RKO (cell line): ENCODE results near the gene MARK4.

Experiments
- DNase-seq: peaks from one replicate; pipeline ENCODE4 v3.0.0-alpha.2; 2016; ENCODE audit warnings: low spot score

Gene MARK4

DNA sequence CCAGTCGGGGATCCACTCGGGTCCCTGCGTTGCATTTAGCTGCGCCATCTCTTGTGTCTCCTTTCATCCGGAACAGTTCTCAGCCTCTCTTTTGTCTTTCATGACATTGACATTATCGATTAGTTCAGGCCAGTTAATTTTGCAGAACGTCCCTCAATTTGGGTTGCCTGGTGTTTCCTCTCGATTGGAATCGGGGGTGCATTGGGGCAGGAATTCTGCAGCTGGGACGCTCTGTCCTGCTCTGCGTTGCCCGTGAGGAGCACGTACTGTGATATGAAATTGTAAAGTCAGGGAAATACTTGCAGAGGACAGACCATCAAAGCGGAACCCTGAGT lies 22.4 kb downstream of the MARK4 start:
- DNase-seq, result no peak

DNA sequence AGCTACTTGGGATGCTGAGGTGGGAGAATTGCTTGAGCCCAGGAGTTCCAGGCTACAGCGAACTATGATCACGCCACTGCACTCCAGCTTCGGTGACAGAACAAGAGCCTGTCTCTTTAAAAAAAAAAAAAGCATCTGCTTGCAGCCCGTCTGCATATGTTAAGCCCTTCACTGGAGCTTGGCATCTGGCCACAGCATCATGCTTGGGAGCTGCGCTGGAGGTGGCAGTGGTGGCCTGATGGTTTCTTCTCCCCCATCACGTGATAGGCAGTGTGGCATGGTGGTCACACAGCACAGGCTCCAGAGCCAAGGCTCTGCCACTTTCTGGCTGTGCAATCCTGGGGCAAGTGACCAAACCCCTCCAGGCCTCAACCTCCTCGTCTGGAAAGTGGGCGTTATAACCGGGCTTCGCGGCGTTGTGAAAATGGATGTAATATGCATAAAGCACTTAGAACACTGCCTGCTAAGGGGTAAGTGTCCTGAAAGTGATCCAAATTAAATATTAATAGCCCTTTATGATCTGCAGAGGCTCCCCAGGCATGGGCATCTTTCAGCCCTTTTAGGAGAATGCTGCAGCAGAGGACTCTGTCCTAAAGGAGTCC lies 24.4 kb downstream of the MARK4 start:
- DNase-seq, result no peak

DNA sequence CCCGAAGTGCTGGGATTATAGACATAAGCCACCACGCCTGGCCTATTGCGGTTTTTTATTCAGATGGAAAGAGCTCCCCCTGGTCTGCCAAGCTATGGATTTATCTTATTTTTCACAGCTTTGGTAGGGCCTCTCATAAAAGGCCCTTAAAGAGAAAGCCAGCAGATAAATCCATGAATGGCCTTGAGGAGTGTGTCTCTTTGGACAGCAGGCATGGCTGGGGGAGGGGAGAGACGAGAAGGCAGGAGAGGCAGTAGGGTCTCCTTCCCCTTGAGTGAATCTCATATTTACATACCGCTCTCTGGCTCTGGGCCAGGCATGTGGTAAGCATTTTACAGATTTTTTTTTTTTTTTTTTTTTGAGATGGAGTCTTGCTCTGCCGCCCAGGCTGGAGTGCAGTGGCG lies 25.2 kb downstream of the MARK4 start:
- DNase-seq, result no peak

DNA sequence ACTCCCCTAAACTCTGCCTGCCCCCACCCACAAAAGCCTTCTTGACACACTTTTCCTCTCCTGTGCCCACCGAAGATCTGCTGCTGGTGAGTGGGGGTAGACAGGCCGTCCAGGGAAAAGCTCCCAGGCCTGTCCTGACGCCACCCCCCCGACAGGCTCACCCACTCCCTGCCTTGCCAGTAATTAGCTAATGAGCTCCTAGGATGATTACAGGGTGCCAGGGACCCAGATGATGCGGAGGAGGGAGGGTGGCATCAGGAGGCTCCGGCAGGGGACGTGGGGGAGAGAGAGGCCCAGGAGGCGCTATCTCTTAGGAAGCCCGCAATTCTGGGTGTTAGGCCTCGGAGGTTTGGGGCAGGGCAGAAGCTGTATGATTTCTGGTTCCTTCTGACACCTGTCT lies 27.0 kb downstream of the MARK4 start:
- no peak for DNase-seq

DNA sequence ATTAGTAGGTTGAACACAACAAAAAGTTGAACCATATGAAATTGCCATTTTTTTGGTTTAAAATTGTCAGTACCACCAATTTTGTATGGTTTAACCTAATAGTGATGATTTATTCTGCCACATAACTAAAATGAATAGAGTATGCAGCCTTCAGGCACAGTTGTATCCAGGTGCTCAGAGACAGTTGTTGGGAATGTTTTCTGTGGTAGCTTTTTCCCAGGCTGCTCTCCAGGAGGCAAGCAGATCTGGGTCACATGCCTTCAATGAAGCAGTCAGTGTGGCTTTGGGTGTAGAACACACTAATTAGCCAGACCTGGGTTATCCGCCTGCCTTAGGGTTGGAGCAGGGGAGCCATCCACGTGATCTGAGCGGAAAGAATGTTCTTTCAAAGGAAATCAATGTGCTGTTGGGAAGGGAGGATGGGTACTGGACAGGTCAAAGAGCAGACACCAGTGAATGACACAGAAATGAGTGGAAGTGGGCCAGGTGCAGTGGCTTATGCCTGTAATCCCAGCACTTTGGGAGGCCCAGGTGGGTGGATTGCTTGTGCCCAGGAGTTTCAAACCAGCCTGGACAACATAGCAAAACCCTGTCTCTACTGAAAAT lies 28.6 kb downstream of the MARK4 start:
- no peak for DNase-seq

DNA sequence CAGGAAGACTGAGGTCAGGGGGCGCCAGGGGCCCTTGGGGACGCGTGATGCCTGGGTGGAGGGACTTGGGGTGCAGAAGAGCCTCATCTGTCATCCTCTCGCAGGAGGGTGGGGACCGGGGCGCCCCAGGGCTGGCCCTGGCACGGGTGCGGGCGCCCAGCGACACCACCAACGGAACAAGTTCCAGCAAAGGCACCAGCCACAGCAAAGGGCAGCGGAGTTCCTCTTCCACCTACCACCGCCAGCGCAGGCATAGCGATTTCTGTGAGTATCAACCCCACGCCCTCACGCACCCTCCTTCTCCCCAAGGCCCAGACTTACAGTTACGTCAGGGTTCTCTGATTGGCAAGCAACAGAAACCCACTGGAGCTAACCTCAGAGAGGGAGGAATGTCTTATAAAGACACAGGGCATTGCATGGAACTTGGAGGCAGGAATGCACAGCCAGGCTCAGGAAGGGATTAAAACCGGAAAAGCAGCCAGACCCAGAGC lies 29.4 kb downstream of the MARK4 start:
- no peak for DNase-seq

DNA sequence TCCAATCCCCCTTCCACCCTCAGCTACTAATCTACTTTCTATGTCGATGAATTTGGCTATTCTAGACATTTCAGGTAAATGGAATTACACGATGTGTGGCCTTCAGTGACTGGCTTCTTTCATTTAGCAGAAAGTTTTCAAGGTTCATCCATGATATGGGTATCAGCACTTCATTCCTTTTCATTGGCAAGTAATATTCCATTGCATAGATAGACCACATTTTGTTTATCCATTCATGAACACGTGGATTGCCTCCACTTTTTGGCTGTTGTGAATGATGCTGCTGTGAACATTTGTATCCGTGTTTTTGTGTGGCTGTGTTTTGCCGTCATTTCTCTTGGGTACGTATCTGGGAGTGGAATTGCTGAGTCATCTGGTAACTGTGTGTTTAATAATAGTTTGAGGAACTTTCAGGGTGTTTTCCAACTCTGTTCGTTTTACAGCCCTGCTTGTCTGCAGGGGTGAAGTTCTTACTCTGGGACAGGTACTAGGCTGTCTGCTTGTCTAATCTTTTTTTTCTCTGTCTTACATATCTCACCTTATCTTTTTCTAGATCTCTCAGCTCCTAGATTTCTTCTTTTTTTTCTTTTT lies 32.5 kb downstream of the MARK4 start:
- no peak for DNase-seq

DNA sequence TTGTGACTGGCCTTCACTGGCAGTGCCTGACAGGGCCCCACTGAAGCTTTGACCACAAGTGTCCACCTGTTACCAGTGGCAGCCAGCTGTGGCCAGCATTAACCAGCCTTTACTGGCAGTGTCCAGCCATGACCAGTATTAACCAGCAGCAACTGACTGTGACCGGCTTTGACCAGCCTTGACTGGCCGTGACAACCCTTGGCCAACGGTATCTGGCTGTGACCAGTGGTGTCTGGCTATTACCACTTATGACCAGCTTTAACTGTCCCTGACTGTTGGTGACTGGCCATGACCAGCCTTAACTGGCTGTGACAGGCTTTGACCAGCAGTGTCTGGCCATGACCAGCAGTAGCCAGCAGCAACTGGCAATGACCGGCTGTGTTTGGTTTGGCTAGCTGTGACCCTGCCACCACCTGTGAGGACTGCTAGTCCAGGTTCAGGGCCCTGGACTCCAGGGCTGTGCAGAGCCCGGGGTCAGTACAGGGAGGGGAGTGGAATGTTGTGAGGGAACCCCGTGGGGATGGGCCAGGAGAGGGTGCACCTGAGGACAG lies 39.4 kb downstream of the MARK4 start:
- DNase-seq, result no peak

DNA sequence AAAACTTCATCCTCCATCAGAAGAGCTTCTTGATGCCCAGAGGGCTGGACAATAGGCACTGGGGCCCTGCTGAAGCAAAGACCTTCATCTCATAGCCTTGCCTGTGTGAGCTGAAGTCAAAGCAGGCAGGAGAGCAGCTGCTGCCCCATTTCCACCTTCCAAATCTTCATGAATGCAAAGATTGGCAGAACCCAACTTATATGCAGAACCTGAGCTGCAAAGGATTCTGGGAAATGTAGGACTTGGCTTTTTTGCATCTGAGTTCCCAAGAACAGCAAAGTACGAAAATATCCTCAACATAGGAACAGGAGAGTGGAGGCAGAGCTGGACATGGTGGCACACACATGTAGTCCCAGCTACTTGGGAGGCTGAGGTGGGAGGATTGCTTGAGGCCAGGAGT lies 40.8 kb downstream of the MARK4 start:
- DNase-seq, result no peak

DNA sequence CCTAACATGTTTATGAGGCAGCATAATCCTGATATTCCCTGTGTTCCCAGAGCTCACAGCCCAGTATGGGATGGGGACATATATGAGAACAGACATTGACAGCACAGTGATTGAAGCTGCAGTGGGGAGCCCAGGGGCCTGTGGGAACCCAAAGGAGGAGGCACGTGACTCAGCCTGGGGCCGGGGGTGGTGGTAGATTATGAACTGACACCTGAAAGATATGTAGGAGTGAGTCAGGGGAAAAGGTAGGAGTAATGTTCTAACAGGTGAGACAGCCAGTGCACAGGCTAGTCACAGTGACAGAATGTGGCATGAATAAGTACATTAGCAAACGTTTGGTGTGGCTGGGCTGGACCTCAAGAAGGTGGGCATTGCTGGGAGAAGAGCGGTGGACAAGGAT lies 42.6 kb downstream of the MARK4 start:
- no peak for DNase-seq

DNA sequence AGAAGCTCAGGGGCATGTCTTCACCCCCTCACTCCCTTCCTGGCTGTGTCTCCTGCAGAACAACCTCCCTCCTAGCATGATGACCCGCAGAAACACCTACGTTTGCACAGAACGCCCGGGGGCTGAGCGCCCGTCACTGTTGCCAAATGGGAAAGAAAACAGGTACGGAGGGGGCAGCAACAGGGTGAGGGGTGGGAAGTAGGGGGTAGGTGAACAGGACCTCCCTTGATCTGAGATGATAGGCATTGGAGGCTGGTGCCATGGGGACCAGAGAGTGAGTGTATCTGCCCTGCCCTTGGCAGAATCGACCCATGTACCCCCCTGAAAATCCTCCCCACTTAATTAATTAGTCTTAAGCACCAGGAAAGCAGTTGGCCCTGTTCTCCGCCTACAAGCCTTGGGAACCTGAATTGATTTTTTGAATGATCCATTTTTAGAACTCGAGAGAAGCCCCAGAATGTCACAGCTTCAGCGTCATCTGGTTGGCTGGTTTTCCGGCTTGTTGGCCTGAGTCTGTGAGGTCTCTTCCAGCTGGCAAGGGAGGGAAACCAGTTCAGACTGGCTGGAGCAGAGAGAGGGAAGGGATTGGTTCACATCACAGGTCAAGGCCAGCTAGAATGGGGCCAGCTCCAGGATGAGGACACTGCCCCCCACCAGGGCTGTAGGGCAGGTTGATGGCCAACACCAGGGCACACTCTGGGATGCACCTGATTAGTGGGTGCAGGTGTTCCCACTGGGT lies 43.4 kb downstream of the MARK4 start:
- DNase-seq, result no peak

DNA sequence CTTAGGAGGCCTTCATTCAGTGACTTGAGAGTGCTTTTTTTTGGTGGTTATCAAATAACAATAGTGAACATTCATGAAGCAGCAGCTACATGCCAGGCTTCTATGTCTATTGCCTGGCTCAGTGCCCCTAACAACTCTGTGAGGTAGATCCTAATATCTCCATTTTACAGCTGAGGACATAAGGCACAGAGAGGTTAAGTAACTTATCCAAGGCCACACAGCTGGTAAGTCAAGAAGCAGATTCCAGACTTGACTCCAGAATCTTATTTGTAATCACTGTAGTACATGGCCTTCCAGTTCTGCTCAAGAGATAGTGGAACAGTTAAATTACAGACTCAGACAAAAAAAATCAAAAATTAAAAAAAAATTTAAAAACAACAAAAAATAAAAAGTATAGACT lies 44.8 kb downstream of the MARK4 start:
- DNase-seq, result no peak

DNA sequence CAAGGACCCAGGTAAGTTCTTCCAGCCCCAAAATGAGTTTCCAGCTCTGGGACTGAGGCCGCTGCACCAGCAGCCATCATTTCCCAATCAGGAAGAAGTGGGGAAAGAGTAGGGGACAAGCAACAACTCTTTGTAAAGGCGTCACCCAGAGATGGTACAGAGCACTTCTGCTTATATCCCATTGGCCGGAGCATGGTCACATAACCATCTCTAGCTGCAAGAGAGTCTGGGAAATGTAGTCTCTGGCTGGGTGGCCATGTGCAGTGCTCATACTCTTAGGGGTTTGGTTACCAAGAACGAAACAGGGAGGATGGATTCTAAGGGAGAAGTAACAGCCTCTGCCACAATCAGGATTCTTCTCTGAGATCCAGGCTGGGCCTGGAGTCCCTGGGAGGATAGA lies 45.3 kb downstream of the MARK4 start:
- DNase-seq, result no peak

DNA sequence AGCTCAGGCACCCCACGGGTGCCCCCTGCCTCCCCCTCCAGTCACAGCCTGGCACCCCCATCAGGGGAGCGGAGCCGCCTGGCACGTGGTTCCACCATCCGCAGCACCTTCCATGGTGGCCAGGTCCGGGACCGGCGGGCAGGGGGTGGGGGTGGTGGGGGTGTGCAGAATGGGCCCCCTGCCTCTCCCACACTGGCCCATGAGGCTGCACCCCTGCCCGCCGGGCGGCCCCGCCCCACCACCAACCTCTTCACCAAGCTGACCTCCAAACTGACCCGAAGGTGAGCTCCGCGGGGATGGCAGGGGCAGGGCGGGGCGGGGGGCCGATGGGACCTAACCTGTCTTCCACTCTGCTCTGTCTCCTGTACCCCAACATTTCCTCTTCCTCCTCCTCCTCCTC lies 46.6 kb downstream of the MARK4 start:
- DNase-seq, result no peak

DNA sequence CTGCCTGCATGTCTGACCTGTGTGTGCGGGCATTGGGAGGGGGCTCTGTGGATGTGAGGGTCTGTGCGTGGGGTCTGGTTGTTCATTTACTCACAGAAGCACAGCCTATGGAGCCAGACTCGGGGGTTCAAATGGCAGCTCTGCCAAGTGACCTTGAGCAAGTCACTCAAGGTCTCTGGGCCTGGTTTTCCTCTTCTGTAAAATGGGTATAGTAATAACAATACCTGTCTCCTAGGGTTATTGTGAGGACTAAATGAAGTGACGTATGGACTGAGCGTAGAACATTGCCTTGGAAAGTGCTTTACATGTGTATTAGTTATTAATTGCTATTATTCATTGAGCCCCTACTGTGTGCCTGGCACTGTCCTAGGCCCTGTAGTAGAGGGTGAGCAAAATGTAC lies 47.2 kb downstream of the MARK4 start:
- DNase-seq, result no peak

DNA sequence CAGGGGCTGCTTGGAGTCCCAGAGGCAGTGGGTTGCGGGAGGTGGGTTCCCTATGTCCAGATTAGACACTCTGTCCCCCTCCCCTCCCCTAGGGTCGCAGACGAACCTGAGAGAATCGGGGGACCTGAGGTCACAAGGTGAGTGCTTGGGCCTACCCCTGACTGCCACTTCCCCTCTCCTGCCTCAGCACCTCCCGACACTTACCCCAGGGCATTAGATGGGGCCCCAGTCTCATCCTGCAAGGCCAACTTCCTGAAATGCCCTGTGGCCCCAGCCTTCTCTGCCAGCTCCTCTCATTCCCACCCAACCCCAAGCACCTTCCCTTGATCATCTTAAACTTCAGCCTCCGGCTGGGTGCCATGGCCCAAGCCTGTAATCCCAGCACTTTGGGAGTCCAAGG lies 48.6 kb downstream of the MARK4 start:
- DNase-seq, result no peak

DNA sequence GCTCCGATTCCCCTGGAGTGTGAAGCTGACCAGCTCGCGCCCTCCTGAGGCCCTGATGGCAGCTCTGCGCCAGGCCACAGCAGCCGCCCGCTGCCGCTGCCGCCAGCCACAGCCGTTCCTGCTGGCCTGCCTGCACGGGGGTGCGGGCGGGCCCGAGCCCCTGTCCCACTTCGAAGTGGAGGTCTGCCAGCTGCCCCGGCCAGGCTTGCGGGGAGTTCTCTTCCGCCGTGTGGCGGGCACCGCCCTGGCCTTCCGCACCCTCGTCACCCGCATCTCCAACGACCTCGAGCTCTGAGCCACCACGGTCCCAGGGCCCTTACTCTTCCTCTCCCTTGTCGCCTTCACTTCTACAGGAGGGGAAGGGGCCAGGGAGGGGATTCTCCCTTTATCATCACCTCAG lies 51.3 kb downstream of the MARK4 start:
- no peak for DNase-seq

DNA sequence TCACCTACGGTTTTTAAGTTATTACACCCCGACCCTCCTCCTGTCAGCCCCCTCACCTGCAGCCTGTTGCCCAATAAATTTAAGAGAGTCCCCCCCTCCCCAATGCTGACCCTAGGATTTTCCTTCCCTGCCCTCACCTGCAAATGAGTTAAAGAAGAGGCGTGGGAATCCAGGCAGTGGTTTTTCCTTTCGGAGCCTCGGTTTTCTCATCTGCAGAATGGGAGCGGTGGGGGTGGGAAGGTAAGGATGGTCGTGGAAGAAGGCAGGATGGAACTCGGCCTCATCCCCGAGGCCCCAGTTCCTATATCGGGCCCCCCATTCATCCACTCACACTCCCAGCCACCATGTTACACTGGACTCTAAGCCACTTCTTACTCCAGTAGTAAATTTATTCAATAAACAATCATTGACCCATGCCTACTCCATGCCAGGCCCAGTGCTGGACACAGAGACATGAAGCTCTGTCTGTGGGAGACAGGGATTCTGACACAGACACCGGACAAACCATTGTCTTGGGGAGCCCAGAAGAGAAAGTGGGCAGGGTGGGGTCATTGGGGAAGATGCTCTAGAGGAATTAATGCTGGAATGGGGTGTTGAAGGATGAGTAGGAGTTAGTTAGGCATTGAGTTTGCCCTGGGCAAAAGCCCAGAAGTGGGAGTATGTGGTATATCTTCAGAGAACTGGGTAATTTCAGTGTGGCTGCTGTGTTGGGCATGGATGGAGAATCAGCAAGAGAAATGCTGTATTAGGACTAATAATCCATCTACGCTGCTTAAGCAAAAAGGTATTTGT lies 52.4 kb downstream of the MARK4 start:
- DNase-seq, result no peak

DNA sequence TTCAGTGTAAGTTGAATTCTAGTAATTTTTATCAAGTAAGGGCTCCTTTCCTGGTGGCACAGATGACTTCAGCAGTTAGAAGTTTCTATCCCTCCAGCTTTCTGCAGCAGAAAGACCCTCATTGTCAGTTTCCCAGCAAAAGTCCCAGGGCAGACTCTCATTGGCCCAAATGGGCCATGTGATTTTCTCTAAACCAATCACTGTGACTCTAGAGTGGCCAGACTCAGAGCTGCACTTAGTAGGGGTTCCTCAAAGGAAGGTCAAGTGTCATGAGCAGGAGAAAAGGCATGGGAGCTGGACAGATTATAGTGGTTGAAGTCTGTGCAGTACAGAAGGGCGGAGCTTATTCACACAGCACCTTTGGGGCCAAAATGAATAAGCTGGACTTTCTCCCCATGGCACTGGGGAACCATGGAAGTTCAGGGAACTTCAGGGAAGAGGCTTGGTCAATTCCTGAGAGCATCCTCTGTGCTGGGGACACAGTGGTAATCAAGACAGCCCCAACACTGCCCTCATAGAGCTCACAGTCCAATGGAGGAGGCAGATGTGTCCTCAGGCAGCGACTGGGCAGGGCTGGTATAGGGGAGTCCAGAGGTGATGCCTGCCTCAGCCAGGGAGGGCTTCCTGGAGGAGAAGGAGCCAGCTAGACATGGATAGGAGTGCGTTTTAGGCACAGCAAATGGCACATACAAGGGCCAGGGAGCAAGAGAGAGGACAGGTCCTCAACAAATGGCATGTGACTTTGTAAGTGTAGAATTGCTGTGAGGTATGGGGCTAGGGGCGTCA lies 53.3 kb downstream of the MARK4 start:
- DNase-seq, result no peak

DNA sequence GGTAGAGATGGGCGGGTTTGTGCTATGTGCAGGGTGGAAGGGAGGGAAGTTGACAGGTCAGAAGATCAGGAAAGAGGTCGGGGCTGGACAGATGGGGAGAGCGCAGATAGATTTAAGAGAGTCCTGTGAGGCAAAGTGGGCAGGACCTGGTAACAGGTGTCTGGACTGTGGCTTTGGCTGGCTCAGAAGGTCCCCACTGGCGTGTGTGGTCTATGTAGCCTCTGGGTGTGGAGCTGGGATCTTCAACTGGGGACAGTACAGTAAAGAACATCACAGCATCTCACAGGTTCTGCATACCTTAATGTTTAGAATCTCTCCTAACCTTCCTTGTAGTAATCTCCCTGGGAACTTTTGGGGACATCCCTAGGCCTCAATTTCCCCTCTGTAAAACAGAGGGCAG lies 53.9 kb downstream of the MARK4 start:
- DNase-seq, result no peak

DNA sequence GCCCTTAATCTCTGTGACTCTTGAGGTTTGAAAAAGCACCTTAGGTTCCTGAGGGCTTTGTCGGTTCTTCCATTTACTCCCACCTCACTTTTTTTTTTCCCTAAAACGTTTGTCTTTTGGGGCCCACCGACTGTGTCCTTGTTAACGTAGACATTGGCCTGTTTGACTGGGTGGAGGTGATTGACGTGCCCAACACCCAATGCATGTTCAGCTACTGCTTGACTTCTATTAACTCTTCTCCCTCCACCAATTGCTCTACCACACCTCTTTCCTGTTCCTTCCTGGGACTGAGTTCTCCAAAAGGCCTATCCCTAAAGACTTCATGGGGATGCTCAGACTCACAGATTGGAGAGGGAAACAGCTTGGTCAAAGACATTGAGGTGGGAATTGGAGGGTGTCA lies 54.4 kb downstream of the MARK4 start:
- DNase-seq, result no peak
